MM.1S (cell line): ENCODE measurements around the gene CHST9.

Source experiments
- DNase-seq: peaks from one replicate; pipeline ENCODE4 v3.0.0-alpha.2; 2015
- H2AFZ ChIP-seq: fragments of 300-600 bp; sonication (generic); 2 replicates; pipeline ENCODE4 v1.6.0; 2016; ENCODE audit warnings: antibody characterized with exemption, low read length
- H3F3A ChIP-seq: fragments of 300-600 bp; sonication (generic); 2 replicates; pipeline ENCODE4 v1.6.1; 2016; ENCODE audit warnings: mild to moderate bottlenecking, antibody characterized with exemption, low read length, moderate library complexity, mixed read lengths; ENCODE audit not compliant: insufficient read depth
- H3K27ac ChIP-seq: fragments of 300-600 bp; sonication (generic); 2 replicates; pipeline ENCODE4 v1.5.1; 2016; ENCODE audit warnings: mild to moderate bottlenecking, low read length
- H3K27me3 ChIP-seq: fragments of 300-600 bp; sonication (generic); replicated peaks from 2 replicates; pipeline ENCODE4 v1.6.0; 2016; ENCODE audit warnings: low read length; ENCODE audit not compliant: insufficient read depth
- H3K36me3 ChIP-seq: fragments of 300-600 bp; sonication (generic); replicated peaks from 2 replicates; pipeline ENCODE4 v1.6.1; 2016; ENCODE audit warnings: mild to moderate bottlenecking, low read length, mixed read lengths; ENCODE audit not compliant: insufficient read depth
- H3K4me1 ChIP-seq: fragments of 300-600 bp; sonication (generic); 2 replicates; pipeline ENCODE4 v1.6.1; 2016; ENCODE audit warnings: low read length, mixed read lengths
- H3K4me2 ChIP-seq: fragments of 300-600 bp; sonication (generic); 2 replicates; pipeline ENCODE4 v1.6.0; 2016; ENCODE audit warnings: low read depth, low read length
- H3K4me3 ChIP-seq: fragments of 300-600 bp; sonication (generic); 2 replicates; pipeline ENCODE4 v1.5.1; 2016; ENCODE audit warnings: low read length, mixed read lengths
- H3K79me2 ChIP-seq: fragments of 300-600 bp; sonication (generic); 2 replicates; pipeline ENCODE4 v1.6.1; 2016; ENCODE audit warnings: mixed run types, low read length, mixed read lengths
- H3K9ac ChIP-seq: fragments of 300-600 bp; sonication (generic); 2 replicates; pipeline ENCODE4 v1.6.1; 2016; ENCODE audit warnings: low read length, mixed read lengths
- H3K9me2 ChIP-seq: fragments of 300-600 bp; sonication (generic); replicated peaks from 2 replicates; pipeline ENCODE4 v1.6.1; 2016; ENCODE audit warnings: mild to moderate bottlenecking, low read length, mixed read lengths; ENCODE audit not compliant: insufficient read depth
- H3K9me3 ChIP-seq: fragments of 300-600 bp; sonication (generic); replicated peaks from 2 replicates; pipeline ENCODE4 v1.6.1; 2016; ENCODE audit warnings: mild to moderate bottlenecking, low read length, mixed read lengths; ENCODE audit not compliant: insufficient read depth
- H4K20me1 ChIP-seq: fragments of 300-600 bp; sonication (generic); 2 replicates; pipeline ENCODE4 v1.6.1; 2016; ENCODE audit warnings: mild to moderate bottlenecking, low read length, moderate library complexity, mixed read lengths; ENCODE audit not compliant: insufficient read depth
- EZH2 ChIP-seq: fragments of 300-600 bp; sonication (generic); optimal IDR thresholded peaks from 2 replicates; pipeline ENCODE3; 2017; ENCODE audit warnings: low read depth, mild to moderate bottlenecking, antibody characterized with exemption, low read length, mixed read lengths
- EZH2phosphoT487 ChIP-seq: fragments of 300-600 bp; sonication (generic); IDR thresholded peaks from 2 replicates; pipeline ENCODE4 v1.6.1; 2018; ENCODE audit warnings: antibody characterized with exemption, low read length
- TF ChIP-seq, protein P1 (sequence below): fragments of 300-600 bp; sonication (generic); IDR thresholded peaks from 2 replicates; pipeline ENCODE4 v1.5.1; 2016; ENCODE audit warnings: antibody characterized with exemption, low read length, mixed read lengths

CHST9 gene

DNA sequence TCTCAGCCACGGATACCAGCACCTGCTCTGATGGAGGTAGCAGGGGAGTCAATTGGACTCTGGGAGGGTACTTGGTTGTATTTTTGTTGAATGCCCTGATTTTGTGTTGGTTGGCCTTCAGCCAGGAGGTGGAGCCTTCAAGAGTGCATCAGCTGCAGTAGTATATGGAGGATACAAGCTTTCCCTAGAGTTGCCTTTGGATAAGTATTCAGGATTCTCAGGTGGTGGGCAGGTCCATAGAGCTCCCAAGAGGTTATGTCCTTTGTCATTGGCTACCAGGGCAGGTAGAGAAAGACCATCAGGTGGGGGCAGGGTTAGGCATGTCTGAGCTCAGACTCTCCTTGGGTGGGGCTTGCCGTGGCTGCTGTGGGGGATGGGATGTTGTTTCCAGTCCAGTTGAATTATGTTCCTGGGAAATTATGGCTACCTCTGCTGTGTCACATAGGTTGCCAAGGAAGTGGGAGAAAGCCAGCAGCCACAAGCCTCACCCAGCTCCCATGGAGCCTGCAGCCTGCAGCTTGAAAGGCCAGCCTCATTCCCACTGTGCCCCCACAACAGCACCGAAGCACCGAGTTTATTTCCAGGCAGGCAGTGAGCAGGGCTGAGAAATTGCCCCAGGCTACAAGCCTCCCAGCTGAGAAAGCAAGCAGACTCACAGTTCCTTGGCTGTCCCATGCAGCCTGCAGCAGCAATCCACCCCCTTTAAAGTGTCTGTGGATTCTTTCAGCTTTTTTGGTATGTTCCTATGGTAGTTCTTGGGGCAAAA is 38.6 kb upstream of the CHST9 start:
- Histone ChIP-seq H4K20me1 (no peaks in the 10 kb centered on the region), H3K4me2 (no peak overlapping the region), H3F3A (no peaks in the 10 kb centered on the region), H3K9me3 (no peaks in the 10 kb centered on the region), H3K27ac (no peak overlapping the region), H3K4me1 (no peaks in the 10 kb centered on the region), H3K27me3 (no peaks in the 10 kb centered on the region), H2AFZ (no peak overlapping the region), H3K4me3 (no peak overlapping the region), H3K36me3 (no peaks in the 10 kb centered on the region), H3K9ac (no peak overlapping the region), H3K79me2 (no peaks in the 10 kb centered on the region), H3K9me2 (no peaks in the 10 kb centered on the region)
- TF ChIP-seq EZH2 (no peak), EZH2phosphoT487 (no peak)
- TF ChIP-seq, protein P1, sequence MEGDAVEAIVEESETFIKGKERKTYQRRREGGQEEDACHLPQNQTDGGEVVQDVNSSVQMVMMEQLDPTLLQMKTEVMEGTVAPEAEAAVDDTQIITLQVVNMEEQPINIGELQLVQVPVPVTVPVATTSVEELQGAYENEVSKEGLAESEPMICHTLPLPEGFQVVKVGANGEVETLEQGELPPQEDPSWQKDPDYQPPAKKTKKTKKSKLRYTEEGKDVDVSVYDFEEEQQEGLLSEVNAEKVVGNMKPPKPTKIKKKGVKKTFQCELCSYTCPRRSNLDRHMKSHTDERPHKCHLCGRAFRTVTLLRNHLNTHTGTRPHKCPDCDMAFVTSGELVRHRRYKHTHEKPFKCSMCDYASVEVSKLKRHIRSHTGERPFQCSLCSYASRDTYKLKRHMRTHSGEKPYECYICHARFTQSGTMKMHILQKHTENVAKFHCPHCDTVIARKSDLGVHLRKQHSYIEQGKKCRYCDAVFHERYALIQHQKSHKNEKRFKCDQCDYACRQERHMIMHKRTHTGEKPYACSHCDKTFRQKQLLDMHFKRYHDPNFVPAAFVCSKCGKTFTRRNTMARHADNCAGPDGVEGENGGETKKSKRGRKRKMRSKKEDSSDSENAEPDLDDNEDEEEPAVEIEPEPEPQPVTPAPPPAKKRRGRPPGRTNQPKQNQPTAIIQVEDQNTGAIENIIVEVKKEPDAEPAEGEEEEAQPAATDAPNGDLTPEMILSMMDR: no peak
- no peak for DNase-seq

DNA sequence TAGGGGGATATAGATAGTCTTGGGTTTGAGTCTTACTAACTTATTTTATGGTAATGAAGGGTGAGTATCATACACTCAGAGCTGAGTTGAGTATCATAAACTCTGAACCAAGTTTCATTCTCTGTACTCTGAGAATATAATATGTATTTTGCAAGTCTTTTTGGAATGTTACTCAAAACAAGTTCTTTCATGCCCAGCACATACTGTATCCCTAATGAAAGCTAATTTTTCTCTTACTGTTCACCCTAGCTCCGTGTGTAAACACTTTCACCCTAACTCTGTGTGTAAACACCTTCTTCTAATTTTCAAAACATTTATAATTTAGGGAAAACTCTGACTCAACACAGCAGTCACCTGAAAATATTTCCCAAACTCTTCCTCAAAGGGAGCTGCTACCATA is 29.7 kb upstream of the CHST9 start:
- no peaks in the 10 kb centered on the region for H3K79me2 ChIP-seq
- no peaks in the 10 kb centered on the region for H3K36me3 ChIP-seq
- no peak for TF ChIP-seq EZH2
- TF ChIP-seq, protein P1: no peak
- no peak for TF ChIP-seq EZH2phosphoT487
- no peaks in the 10 kb centered on the region for H3K9me2 ChIP-seq
- no peak overlapping the region for H3K4me3 ChIP-seq
- no peak overlapping the region for H3K27ac ChIP-seq
- H4K20me1 ChIP-seq: no peaks in the 10 kb centered on the region
- peaks cover 4% of the 10 kb centered on the region for H3K4me1 ChIP-seq
- H3K4me2 ChIP-seq: no peak overlapping the region
- DNase-seq: no peak
- H2AFZ ChIP-seq: no peak overlapping the region
- no peaks in the 10 kb centered on the region for H3K9me3 ChIP-seq
- H3F3A ChIP-seq: no peaks in the 10 kb centered on the region
- H3K27me3 ChIP-seq: no peaks in the 10 kb centered on the region
- no peak overlapping the region for H3K9ac ChIP-seq

DNA sequence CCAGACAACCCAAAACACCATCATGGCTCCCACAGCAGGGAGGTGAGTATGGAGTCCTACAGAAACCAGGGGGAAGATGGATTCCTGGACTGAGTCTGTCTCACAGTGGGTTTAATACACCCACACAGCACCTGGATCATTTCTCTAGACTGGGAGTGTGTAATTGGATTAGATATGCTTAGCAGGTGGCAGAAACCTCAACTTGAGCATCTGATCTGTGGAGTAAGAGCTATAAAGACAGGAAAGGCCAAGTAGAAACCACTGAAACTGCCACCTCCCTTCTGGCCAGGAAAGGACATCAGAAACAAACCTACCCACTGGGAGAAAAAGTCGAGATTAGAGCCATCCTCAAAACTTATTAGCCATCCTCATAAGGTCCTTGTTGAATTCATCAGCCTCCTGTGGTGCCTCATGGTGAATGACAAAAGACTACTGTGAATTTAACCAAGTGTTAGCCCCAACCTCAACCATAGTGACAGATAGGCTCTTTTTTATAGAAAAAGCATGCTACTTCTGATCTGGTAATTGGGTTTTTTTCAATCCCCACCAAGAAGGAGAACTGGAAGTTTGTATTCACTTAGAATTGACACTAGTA is 28.1 kb upstream of the CHST9 start:
- Histone ChIP-seq H3K9ac (no peak overlapping the region), H3K36me3 (no peaks in the 10 kb centered on the region), H3K27ac (no peak overlapping the region), H4K20me1 (no peaks in the 10 kb centered on the region), H3K9me2 (no peaks in the 10 kb centered on the region), H2AFZ (no peak overlapping the region), H3K4me3 (no peak overlapping the region), H3F3A (no peaks in the 10 kb centered on the region), H3K9me3 (no peaks in the 10 kb centered on the region), H3K4me1 (peaks cover 4% of the 10 kb centered on the region), H3K27me3 (no peaks in the 10 kb centered on the region), H3K4me2 (no peak overlapping the region), H3K79me2 (no peaks in the 10 kb centered on the region)
- TF ChIP-seq EZH2: no peak
- no peak for TF ChIP-seq EZH2phosphoT487
- TF ChIP-seq, protein P1: no peak
- DNase-seq: peak; percentile 12
